Tibial artery (tissue), 4 donors: ENCODE data around the gene WAC.

Experiments
- DNase-seq, 2 donors: peaks; one replicate each; pipeline ENCODE4 v3.0.0-alpha.2; 2019
- H3K27ac ChIP-seq, 2 donors: fragments of 200-600 bp; sonication (generic) in 1 of 2; 1 replicate in 1 of 2; 2 replicates in 1 of 2; pipeline ENCODE4 v1.5.1; 2018 to 2019; ENCODE audit warnings: mild to moderate bottlenecking in 1 of 2
- H3K27me3 ChIP-seq, 2 donors: fragments of 200-600 bp; sonication (generic) in 1 of 2; one replicate each; pipeline versions ENCODE4 v1.5.1 to v1.6.0; 2016 to 2019
- H3K36me3 ChIP-seq, 3 donors: fragments of 200-600 bp; sonication (generic) in 2 of 3; one replicate each; pipeline ENCODE4 v1.5.1; 2016 to 2019; ENCODE audit warnings: mild to moderate bottlenecking in 2 of 3
- H3K4me1 ChIP-seq, 4 donors: fragments of 200-600 bp; sonication (generic) in 2 of 4; 1 replicate in 3 of 4; 2 replicates in 1 of 4; pipeline ENCODE4 v1.5.1; 2016 to 2019
- H3K4me3 ChIP-seq, 2 donors: fragments of 200-600 bp; sonication (generic) in 1 of 2; 1 replicate in 1 of 2; 2 replicates in 1 of 2; pipeline ENCODE4 v1.5.1; 2018 to 2019; ENCODE audit warnings: mild to moderate bottlenecking in 2 of 2
- H3K9me3 ChIP-seq, 3 donors: fragments of 200-600 bp; sonication (generic) in 1 of 3; one replicate each; pipeline ENCODE4 v1.5.1; 2016 to 2019
- CTCF ChIP-seq, 2 experiments: fragments of 200-600 bp in 1 of 2; fragments of 450-650 bp in 1 of 2; IDR thresholded peaks; one replicate each; pipeline ENCODE4 v1.5.1; 2017 to 2019; ENCODE audit warnings: antibody characterized with exemption in 2 of 2, mild to moderate bottlenecking in 1 of 2, moderate library complexity in 1 of 2
- intact Hi-C: fragments of 100-400 bp; cut with DNase I; formaldehyde crosslinking; loops from one replicate; pipeline ENCODE4 v1.15.0; 2023; ENCODE audit warnings: low total_unique reads

Gene WAC

GRCh38 chr10:28587970-28588290 is 55.0 kb downstream of the WAC start:
- no peak for TF ChIP-seq CTCF (IDR thresholded peaks at IDR 0.05)
- H3K27ac ChIP-seq = peak overlapping the region in 1 of 2 donors; percentile 19
- no peaks in the 10 kb centered on the region for H3K9me3 ChIP-seq
- intact Hi-C loops = no loop called here
- H3K4me3 ChIP-seq = no peak overlapping the region
- H3K27me3 ChIP-seq = no peaks in the 10 kb centered on the region
- no peak for DNase-seq
- H3K4me1 ChIP-seq = peaks cover 0 to 36% (median 15%) of the 10 kb centered on the region in 4 donors
- peaks cover 30 to 52% (median 46%) of the 10 kb centered on the region in 3 donors for H3K36me3 ChIP-seq

- Histone ChIP-seq H3K27me3 (no peaks in the 10 kb centered on the region), H3K36me3 (peaks cover 26 to 40% (median 30%) of the 10 kb centered on the region in 3 donors), H3K4me1 (peaks cover 0 to 52% (median 8%) of the 10 kb centered on the region in 4 donors), H3K27ac (no peak overlapping the region), H3K9me3 (no peaks in the 10 kb centered on the region), H3K4me3 (no peak overlapping the region)
- no peak for DNase-seq
- no peak for TF ChIP-seq CTCF (IDR thresholded peaks at IDR 0.05)
- intact Hi-C loops = loop anchor here (10.0 kb wide), 1 partner anchor 48 kb away; no protein-coding TSS in a partner anchor
Measured at GRCh38 chr10:28592953-28593352, 60.0 kb downstream of the WAC start.

- DNase-seq = no peak
- Histone ChIP-seq H3K9me3 (no peaks in the 10 kb centered on the region), H3K27ac (no peak overlapping the region), H3K4me3 (no peak overlapping the region), H3K27me3 (no peaks in the 10 kb centered on the region), H3K36me3 (peaks cover 26 to 40% (median 30%) of the 10 kb centered on the region in 3 donors), H3K4me1 (peaks cover 0 to 44% (median 2%) of the 10 kb centered on the region in 4 donors)
- intact Hi-C loops = loop anchor here (10.0 kb wide), 1 partner anchor 49 kb away; no protein-coding TSS in a partner anchor
- TF ChIP-seq CTCF (IDR thresholded peaks at IDR 0.05) = no peak
Measured at GRCh38 chr10:28593811-28594210, 60.9 kb downstream of the WAC start.

GRCh38 chr10:28594406-28594805 is 61.5 kb downstream of the WAC start:
- Histone ChIP-seq H3K4me1 (peaks cover 0 to 45% (median 2%) of the 10 kb centered on the region in 4 donors), H3K36me3 (peaks cover 26 to 40% (median 30%) of the 10 kb centered on the region in 3 donors), H3K27ac (no peak overlapping the region), H3K27me3 (no peaks in the 10 kb centered on the region), H3K9me3 (no peaks in the 10 kb centered on the region), H3K4me3 (no peak overlapping the region)
- TF ChIP-seq CTCF (IDR thresholded peaks at IDR 0.05) = no peak
- intact Hi-C loops = loop anchor here (10.0 kb wide), 1 partner anchor 50 kb away; no protein-coding TSS in a partner anchor
- no peak for DNase-seq

GRCh38 chr10:28595613-28596012 is 62.7 kb downstream of the WAC start:
- intact Hi-C loops = loop anchor here (10.0 kb wide), 1 partner anchor 51 kb away; no protein-coding TSS in a partner anchor
- no peak overlapping the region for H3K27ac ChIP-seq
- no peak for TF ChIP-seq CTCF (IDR thresholded peaks at IDR 0.05)
- H3K4me3 ChIP-seq = no peak overlapping the region
- no peaks in the 10 kb centered on the region for H3K27me3 ChIP-seq
- peaks cover 18 to 29% (median 20%) of the 10 kb centered on the region in 3 donors for H3K36me3 ChIP-seq
- H3K9me3 ChIP-seq = no peaks in the 10 kb centered on the region
- peaks cover 0 to 48% (median 2%) of the 10 kb centered on the region in 4 donors for H3K4me1 ChIP-seq
- DNase-seq = no peak

- Histone ChIP-seq H3K9me3 (no peaks in the 10 kb centered on the region), H3K27ac (no peak overlapping the region), H3K27me3 (no peaks in the 10 kb centered on the region), H3K4me1 (peaks cover 0 to 39% (median 12%) of the 10 kb centered on the region in 4 donors), H3K36me3 (no peaks in the 10 kb centered on the region), H3K4me3 (no peak overlapping the region)
- intact Hi-C loops = no loop called here
- DNase-seq = no peak
- TF ChIP-seq CTCF (IDR thresholded peaks at IDR 0.05) = no peak
Measured at GRCh38 chr10:28600056-28600455, 67.1 kb downstream of the WAC start.
